BLaER1 (cell line): ENCODE data around the gene PWWP2B.
"Not testable (repeated sequence)": the region's sequence is repeated elsewhere in the genome, so short reads cannot be mapped to it uniquely, and the experiment has no call there.

Source experiments
- H3K27ac ChIP-seq: shearing (Covaris generic); formaldehyde crosslinking; 2 replicates; pipeline ENCODE4 v1.8.1; 2022
- H3K27me3 ChIP-seq: shearing (Covaris generic); formaldehyde crosslinking; 2 replicates; pipeline ENCODE4 v1.8.1; 2022
- H3K36me3 ChIP-seq: shearing (Covaris generic); formaldehyde crosslinking; 2 replicates; pipeline ENCODE4 v1.8.1; 2022
- H3K4me1 ChIP-seq: shearing (Covaris generic); formaldehyde crosslinking; 2 replicates; pipeline ENCODE4 v1.8.1; 2022
- H3K4me2 ChIP-seq: shearing (Covaris generic); formaldehyde crosslinking; 2 replicates; pipeline ENCODE4 v1.8.1; 2022
- H3K4me3 ChIP-seq: shearing (Covaris generic); formaldehyde crosslinking; 2 replicates; pipeline ENCODE4 v1.8.1; 2022
- H3K9ac ChIP-seq: shearing (Covaris generic); formaldehyde crosslinking; 2 replicates; pipeline ENCODE4 v1.8.1; 2022
- H3K9me3 ChIP-seq: shearing (Covaris generic); formaldehyde crosslinking; 2 replicates; pipeline ENCODE4 v1.8.1; 2022
- H4K20me1 ChIP-seq: shearing (Covaris generic); formaldehyde crosslinking; 2 replicates; pipeline ENCODE4 v1.8.1; 2022
- Cebpa-rat ChIP-seq: shearing (Covaris generic); IDR thresholded peaks from 2 replicates; pipeline ENCODE4 v1.8.1; 2022

PWWP2B gene

GRCh38 chr10:132377326-132377725, 19.7 kb upstream of the PWWP2B start:
- Histone ChIP-seq H3K4me3 (no peak overlapping the region), H3K36me3 (no peaks in the 10 kb centered on the region), H3K9ac (no peak overlapping the region), H3K27me3 (peaks cover 34% of the 10 kb centered on the region), H3K9me3 (no peaks in the 10 kb centered on the region), H3K4me2 (no peak overlapping the region), H3K4me1 (peaks cover 35% of the 10 kb centered on the region), H3K27ac (no peak overlapping the region), H4K20me1 (peaks cover 4% of the 10 kb centered on the region; the same call in 1 of the 2 replicates)
- no peak for TF ChIP-seq Cebpa-rat

- not testable (repeated sequence) for H3K36me3 ChIP-seq, H3K4me2 ChIP-seq, H3K9me3 ChIP-seq, H3K27ac ChIP-seq, H4K20me1 ChIP-seq, H3K4me3 ChIP-seq, H3K9ac ChIP-seq
- Histone ChIP-seq H3K4me1 (peaks cover 37% of the 10 kb centered on the region), H3K27me3 (peaks cover 42% of the 10 kb centered on the region)
Observed at GRCh38 chr10:132379026-132379425, 18.0 kb upstream of the PWWP2B start.

- not testable (repeated sequence) for H3K4me3 ChIP-seq, H3K9me3 ChIP-seq, H3K9ac ChIP-seq, H3K4me2 ChIP-seq, H3K36me3 ChIP-seq, H3K27ac ChIP-seq
- Histone ChIP-seq H4K20me1 (peaks cover 17% of the 10 kb centered on the region), H3K27me3 (peaks cover 58% of the 10 kb centered on the region), H3K4me1 (peaks cover 47% of the 10 kb centered on the region)
Observed at GRCh38 chr10:132380986-132381385, 16.0 kb upstream of the PWWP2B start.

GRCh38 chr10:132381741-132382140, 15.3 kb upstream of the PWWP2B start:
- Histone ChIP-seq H4K20me1 (peaks cover 25% of the 10 kb centered on the region), H3K27me3 (peaks cover 60% of the 10 kb centered on the region), H3K4me1 (peaks cover 54% of the 10 kb centered on the region), H3K4me3 (no peak overlapping the region), H3K9me3 (no peaks in the 10 kb centered on the region), H3K36me3 (no peaks in the 10 kb centered on the region), H3K9ac (no peak overlapping the region), H3K27ac (no peak overlapping the region), H3K4me2 (peak overlapping the region; percentile 55)
- TF ChIP-seq Cebpa-rat: no peak

- H3K27me3 ChIP-seq: peaks cover 60% of the 10 kb centered on the region
Observed at GRCh38 chr10:132382231-132382922, 14.6 kb upstream of the PWWP2B start.

GRCh38 chr10:132383101-132383500, 13.9 kb upstream of the PWWP2B start:
- Histone ChIP-seq H4K20me1 (peaks cover 35% of the 10 kb centered on the region), H3K9ac (no peak overlapping the region), H3K36me3 (no peaks in the 10 kb centered on the region), H3K4me3 (no peak overlapping the region), H3K27ac (no peak overlapping the region), H3K4me1 (peaks cover 66% of the 10 kb centered on the region), H3K4me2 (0 out of 2 replicates have a peak overlapping the region, but pooled peaks have one; percentile 3), H3K9me3 (no peaks in the 10 kb centered on the region), H3K27me3 (peaks cover 60% of the 10 kb centered on the region)
- no peak for TF ChIP-seq Cebpa-rat

More at GRCh38 chr10:132382231-132382922, 14.6 kb upstream of the PWWP2B start:
- Histone ChIP-seq H3K27ac (no peak overlapping the region), H3K4me1 (peaks cover 61% of the 10 kb centered on the region), H3K9ac (no peak overlapping the region), H3K4me3 (no peak overlapping the region), H3K36me3 (no peaks in the 10 kb centered on the region), H3K9me3 (no peaks in the 10 kb centered on the region), H3K4me2 (peak overlapping the region; percentile 55), H4K20me1 (peaks cover 31% of the 10 kb centered on the region)
- TF ChIP-seq Cebpa-rat: no peak

GRCh38 chr10:132383751-132384196, 13.2 kb upstream of the PWWP2B start:
- H3K4me3 ChIP-seq: no peak overlapping the region
- H3K9me3 ChIP-seq: no peaks in the 10 kb centered on the region
- H3K9ac ChIP-seq: no peak overlapping the region
- H3K36me3 ChIP-seq: no peaks in the 10 kb centered on the region
- H4K20me1 ChIP-seq: peaks cover 35% of the 10 kb centered on the region
- peaks cover 66% of the 10 kb centered on the region for H3K4me1 ChIP-seq
- peaks cover 58% of the 10 kb centered on the region for H3K27me3 ChIP-seq
- H3K27ac ChIP-seq: no peak overlapping the region
- H3K4me2 ChIP-seq: no peak overlapping the region; the same call in 1 of the 2 replicates
- TF ChIP-seq Cebpa-rat: no peak

GRCh38 chr10:132384618-132385388, 12.2 kb upstream of the PWWP2B start:
- no peak overlapping the region for H3K27ac ChIP-seq
- H3K27me3 ChIP-seq: peaks cover 56% of the 10 kb centered on the region
- no peak overlapping the region for H3K4me3 ChIP-seq
- peaks cover 77% of the 10 kb centered on the region for H3K4me1 ChIP-seq
- H4K20me1 ChIP-seq: peaks cover 35% of the 10 kb centered on the region
- peak overlapping the region; percentile 93 for H3K4me2 ChIP-seq
- no peaks in the 10 kb centered on the region for H3K36me3 ChIP-seq
- no peak for TF ChIP-seq Cebpa-rat
- H3K9me3 ChIP-seq: no peaks in the 10 kb centered on the region
- H3K9ac ChIP-seq: no peak overlapping the region

GRCh38 chr10:132385389-132385667, 11.7 kb upstream of the PWWP2B start:
- Histone ChIP-seq H3K9me3 (no peaks in the 10 kb centered on the region), H3K36me3 (no peaks in the 10 kb centered on the region), H4K20me1 (peaks cover 35% of the 10 kb centered on the region), H3K27ac (no peak overlapping the region), H3K9ac (no peak overlapping the region), H3K4me1 (peaks cover 82% of the 10 kb centered on the region), H3K4me2 (peak overlapping the region; percentile 93), H3K4me3 (no peak overlapping the region), H3K27me3 (peaks cover 54% of the 10 kb centered on the region)
- no peak for TF ChIP-seq Cebpa-rat

GRCh38 chr10:132385721-132386418, 11.1 kb upstream of the PWWP2B start:
- Histone ChIP-seq H3K4me1 (peaks cover 87% of the 10 kb centered on the region), H3K4me3 (no peak overlapping the region), H3K27ac (no peak overlapping the region), H3K9ac (no peak overlapping the region), H3K9me3 (no peaks in the 10 kb centered on the region), H4K20me1 (peaks cover 35% of the 10 kb centered on the region), H3K27me3 (peaks cover 52% of the 10 kb centered on the region), H3K36me3 (no peaks in the 10 kb centered on the region), H3K4me2 (peak overlapping the region; percentile 93)
- no peak for TF ChIP-seq Cebpa-rat
